T47D (cell line): ENCODE data around the gene ZNF768.

Experiments used
- DNase-seq, 2 experiments: peaks; one replicate each; pipeline versions ENCODE4 v3.0.0 to v3.0.0-alpha.2; 2011 to 2012; ENCODE audit warnings: low read depth in 1 of 2, low spot score in 1 of 2
- JUND ChIP-seq: IDR thresholded peaks from 2 replicates; pipeline ENCODE4 v1.6.1; 2012; ENCODE audit warnings: low read depth
- in situ Hi-C: cut with HindIII; loops from 2 replicates; pipeline ENCODE4 v1.10.0; 2016; ENCODE audit warnings: low sequenced_read_pairs, low pct_unique_long_range_greater_than_20kb

ZNF768 gene

DNA sequence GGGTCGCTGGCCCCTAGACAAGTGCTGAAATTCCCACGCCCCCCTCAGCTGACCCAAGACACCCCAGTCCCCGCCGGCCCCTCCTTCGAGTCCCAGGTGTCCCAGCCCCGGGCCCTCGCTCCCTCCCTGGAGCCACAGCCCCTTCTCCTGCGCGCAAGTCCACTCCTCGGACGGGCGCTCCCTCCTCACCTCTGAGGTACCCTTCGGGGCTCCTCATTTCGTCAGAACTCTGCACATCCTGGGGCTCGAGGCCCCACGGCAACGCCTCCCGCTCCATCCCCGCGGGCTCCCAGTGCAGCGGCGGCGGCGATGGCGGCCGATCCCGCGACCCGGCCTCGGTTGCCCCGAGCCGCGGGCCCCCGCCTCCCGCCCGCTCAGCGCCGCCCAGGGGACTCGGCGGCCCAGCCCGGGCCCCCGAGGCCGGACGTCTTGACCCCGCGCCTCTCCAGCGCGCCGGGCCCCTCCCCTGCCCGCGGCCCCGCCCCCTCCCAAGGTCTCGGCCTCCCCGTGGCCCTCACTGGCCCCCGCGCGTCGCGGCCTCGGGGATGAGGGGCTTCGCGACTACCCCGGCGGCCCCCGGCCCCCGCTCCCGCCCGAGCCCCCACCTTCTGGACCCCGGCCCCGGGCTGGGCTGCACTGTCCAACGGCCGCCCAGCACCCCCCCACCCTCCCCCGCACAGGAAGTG is at the start of gene ZNF768:
Gene ZNF768 (minus strand): TSS at position 430 of the 686 bp plus-strand sequence. CDS start 153 bp downstream, at position 277.
- TF ChIP-seq JUND, result no peak
- in situ Hi-C loops, result no loop called here

DNA sequence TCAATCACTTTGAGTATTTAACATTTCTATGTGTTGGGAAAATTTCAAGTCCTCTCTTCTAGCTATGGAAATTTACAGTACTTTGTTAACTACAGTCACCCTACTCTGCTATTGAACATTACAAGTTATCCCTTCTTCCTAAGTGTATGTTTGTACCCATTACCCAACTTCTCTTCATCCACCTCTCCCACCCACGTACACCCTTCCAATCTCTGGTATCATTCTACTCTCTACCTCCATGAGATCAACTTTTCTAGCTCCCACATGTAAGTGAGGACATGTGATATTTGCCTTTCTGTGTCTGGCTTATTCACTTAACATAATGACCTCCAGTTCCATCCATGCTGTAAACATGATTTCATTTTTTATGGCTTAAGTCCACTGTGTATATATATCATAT is 48.3 kb upstream of the ZNF768 start:
- in situ Hi-C loops, result no loop called here
- TF ChIP-seq JUND, result no peak
- DNase-seq, result no peak

More for the DNA sequence above, at the start of gene ZNF768:
- peak; percentile 44 to 73 for DNase-seq

DNA sequence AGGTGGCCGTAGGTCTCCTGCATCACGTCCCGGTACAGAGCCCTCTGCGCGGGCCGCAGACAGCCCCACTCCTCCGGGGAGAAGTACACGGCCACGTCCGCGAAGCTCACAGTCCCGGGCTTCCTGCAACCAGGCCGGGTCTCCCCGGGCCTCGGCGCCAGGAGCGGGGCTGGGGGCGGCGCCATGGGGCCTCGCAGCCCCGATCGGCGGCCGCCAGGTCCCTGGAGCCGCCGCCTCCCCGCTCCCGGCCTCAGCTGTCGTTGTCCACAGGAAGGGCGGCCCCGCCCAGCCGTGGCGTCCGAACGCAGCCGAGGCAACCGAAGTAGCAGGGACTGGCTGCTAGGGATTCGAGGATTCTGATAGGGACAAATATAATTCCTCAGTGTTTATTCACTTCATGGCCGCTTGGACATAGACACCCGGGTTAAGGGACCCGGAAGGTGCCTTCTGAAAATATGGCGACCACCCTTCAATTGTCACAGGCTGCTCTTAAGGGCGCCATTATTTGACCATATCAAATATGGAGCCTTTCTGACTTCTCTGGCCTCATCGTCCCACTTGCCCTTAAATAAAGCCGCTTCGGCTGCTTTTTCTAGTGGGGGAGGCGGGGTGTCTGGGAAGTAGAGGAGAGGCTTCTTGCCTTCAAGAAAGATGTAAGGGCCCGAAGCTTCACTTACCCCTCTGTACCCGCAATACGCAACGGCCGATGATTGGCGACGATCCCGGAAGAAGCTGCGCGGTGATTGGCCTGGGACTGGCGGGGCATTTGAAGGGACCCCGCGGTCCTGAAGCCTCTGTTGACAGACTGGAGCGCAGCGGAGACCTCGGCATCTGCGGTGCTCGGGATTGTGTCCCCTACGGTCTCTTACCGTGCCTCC is 45.3 kb upstream of the ZNF768 start, which contains the start of gene ZNF688:
Gene ZNF688 (minus strand): TSS at position 270 of the 878 bp plus-strand sequence. CDS start 85 bp downstream, at position 185.
- TF ChIP-seq JUND, result no peak
- in situ Hi-C loops, result no loop called here
- DNase-seq, result peak; percentile 96

DNA sequence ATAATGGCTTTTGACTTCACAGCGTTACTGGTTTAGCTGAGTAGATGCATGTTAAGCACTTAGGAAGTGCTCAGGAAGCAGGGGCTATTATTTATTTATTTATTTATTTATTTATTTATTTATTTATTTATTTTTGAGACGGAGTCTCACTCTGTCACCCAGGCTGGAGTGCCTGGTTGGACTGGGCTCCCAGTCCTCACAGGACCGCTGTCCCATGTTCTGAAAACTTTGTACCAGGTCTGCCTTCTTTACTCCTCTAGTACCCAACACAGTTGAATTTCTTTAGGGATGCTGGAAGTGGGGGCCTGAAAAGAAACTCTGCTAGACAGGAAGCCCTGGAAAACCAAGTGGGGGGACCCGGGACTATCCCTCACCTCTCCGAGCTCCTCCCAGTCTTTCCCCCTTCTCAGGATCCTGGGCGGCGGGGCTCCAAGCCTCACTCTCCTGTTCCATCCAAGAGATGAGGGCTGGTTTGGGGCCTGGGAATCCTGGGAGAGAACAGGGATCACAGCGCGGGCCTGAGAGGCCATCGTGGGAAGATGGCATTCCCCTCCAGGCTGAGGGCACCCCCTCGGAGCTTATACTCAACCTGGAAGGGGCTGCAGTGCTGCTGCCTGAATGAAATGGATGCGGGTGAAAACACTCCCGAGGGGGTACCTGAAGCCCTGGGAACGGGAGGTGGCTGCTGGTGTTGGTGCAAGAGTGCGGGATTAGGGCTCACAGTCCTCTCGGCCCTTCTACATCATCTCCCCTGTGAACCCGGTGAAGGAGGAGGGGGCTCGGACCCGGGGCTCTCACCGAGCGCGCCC is 44.5 kb upstream of the ZNF768 start:
- peak; percentile 29 to 41 for DNase-seq
- in situ Hi-C loops, result no loop called here

DNA sequence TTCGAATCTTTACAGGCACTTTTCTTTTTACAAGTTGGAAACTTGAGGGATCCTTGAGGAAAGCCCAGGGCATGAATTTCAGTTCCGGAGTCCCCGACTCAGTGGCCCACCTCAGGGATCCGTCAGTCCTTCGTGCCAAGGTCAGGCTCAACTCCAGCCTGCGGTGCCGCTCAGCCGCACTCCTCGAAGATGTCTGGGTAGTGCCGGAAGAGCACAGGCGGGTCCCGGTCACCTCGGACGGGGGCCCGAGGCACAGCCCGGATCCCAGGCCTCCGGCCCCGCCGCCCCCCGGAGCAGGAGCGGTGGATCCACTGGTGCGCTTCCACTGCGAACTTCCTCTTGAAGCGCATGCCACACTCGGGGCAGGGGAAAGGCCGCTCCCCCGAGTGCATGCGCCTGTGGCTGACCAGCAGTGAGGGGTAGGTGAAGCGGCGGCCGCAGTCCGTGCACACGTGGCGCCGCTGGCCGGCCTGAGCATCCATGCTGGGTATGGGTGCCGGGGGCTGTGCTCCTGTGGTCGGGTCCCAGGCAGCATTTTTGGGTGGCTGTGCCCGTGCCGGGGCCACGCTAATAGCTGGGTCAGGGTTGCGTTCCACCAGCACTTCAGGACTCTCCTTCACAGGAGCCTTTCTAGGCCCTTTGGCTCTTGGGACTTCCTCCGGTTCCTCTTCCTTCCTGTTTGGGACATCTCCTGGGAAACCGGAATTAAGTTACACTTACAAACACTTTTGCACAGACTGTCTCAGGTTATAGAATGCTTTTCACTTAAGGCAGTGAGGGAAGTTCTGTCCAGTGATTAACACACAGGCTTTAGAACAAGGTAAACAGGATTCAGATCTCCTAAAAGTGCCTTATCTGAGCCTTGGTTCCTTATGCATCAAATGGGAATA is 43.6 kb upstream of the ZNF768 start:
- DNase-seq, result no peak
- in situ Hi-C loops, result no loop called here
- no peak for TF ChIP-seq JUND

More for the DNA sequence above, 44.5 kb upstream of the ZNF768 start:
- no peak for TF ChIP-seq JUND

DNA sequence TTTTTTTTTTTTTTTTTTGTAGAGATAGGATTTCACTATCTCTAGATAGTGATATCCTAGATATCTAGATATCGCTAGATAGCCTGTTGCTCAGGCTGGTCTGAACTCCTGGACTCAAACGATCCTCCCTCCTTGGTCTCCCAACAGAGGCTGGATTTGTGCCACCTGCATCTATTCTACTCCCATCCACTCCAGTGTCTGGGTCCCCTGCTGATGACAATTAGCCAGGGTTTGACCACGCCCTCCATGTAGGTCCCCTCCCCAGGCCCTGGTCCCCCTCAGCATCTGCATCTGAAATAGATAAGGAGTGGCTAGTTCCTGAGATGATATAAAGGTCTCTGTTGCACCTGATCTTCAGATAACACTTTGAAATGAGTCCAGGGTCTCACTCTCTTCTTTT is 42.9 kb upstream of the ZNF768 start:
- in situ Hi-C loops, result no loop called here
- no peak for DNase-seq
- TF ChIP-seq JUND, result no peak

DNA sequence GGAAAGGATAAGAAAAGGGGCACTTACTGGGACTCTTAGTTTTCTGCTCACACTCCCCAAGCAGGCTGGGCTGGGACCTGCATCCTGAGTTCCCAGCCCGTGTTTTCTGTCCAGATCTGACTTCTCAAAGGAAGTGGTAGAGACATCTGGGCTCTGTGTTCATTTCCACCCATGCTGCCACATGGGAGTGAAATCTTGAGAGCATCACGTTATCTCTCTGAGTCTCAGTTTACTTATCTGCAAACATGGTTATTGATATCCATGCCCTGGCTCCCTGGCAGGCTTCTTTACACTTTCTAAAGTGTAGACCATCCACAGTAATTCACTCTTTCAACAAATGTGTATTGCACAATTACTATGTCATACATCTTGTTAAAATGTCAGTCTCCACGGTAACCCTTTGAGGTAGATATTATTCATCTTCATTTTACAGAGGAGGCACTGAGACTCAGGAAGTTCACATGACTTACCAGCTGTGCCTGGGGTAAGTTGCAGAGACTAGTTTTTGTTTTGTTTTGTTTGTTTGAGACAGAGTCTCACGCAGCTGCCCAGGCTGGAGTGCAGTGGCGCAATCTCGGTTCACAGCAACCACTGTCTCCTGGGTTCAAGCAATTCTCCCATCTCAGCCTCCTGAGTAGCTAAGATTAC is 41.7 kb upstream of the ZNF768 start:
- DNase-seq, result no peak
- no peak for TF ChIP-seq JUND
- in situ Hi-C loops, result no loop called here

DNA sequence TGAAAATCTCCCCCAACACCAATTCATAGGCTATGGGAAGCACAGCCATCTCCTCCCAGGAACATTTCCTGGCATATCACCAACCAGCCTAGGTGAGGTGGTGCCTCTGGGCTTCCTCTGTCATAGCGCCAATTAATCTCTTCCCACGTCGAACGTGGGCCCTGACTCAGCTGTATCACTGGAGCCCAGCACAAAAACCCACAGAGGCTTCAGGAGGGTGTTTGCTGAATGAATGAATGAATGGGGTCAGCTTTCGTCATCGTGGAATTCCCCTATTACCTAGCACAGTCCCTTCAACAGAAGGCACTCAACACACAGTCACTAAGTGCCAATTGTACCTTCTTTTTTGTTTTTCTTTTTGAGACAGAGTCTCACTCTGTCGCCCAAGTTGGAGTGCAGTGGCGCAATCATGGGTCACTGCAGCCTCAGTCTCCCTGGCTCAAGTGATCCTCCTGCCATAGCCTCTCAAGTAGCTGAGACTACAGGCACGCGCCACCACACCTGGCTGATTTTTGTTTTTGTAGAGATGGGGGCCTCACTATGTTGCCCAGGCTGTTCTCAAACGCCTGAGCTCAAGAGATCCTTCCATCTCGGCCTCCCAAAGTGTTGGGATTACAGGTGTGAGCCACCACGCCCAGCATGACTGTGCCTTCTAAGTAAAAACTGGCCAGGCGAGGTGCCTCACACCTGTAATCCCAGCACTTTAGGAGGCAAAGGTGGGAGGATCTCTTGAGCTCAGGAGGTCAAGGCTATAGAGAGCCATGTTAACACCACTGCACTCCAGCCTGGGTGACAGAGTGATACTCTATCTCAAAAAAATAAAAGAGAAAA is 41.0 kb upstream of the ZNF768 start:
- DNase-seq, result no peak
- no peak for TF ChIP-seq JUND
- in situ Hi-C loops, result no loop called here

DNA sequence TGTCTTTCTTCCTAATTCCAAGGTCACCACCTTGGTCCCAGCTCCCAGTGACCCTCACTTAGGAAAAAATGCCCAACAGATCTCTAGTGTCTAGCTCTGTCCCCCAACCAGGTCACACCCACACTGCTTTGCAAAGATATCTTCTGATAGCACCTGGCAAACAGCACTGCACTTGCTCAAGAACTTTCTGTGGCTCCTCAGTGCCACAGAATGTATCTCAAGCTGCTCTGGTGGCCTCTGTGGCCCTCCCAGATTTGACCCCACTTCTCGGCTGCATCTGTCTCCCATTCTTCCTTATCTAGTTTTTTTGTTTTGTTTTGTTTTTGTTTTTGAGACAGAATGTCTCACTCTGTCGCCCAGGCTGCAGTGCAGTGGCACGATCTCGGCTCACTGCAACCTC is 40.2 kb upstream of the ZNF768 start:
- no peak for DNase-seq
- in situ Hi-C loops, result no loop called here
- TF ChIP-seq JUND, result no peak

DNA sequence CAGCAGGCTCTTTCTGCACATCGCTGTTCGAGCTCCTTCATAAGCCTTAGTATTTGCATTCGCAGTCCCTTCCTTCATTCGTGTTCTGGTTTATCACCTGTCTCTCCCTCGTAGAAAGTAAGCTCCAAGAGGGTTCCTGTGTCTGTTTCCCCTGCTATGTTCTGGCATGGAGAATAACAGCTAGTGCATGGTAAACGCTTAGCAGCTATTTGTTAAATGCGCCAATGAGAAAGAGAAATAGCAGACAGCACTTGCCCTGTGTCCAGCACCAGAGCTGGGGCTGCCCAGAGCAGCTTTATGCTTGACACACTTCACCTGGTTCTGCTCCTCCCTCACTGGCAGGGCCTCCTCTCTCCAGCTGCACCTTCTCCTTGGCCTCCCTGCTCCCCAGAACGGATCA is 39.6 kb upstream of the ZNF768 start:
- DNase-seq, result no peak
- TF ChIP-seq JUND, result no peak
- in situ Hi-C loops, result no loop called here
